Spinal cord (tissue), 10 donors: Measurements from ENCODE around the gene P2RY13. TPM values are rescaled to one million over a fixed set of nuclear protein-coding genes. Genes with fewer than 3 reads are reported as not detected.
A peak's percentile ranks its signal among the peaks of the same experiment; 100 is the strongest.

ENCODE experiments used
- DNase-seq, 6 donors: peaks; one replicate each; pipeline versions ENCODE4 v3.0.0 to v3.0.0-alpha.2; 2013 to 2015; ENCODE audit warnings: low spot score in 6 of 6, low read depth in 4 of 6
- H3K27ac ChIP-seq: one replicate; pipeline ENCODE4 v1.5.1; 2013; ENCODE audit warnings: low read depth, low read length, control low read depth
- H3K27me3 ChIP-seq: one replicate; pipeline ENCODE4 v1.6.1; 2013; ENCODE audit warnings: low read length; ENCODE audit not compliant: control insufficient read depth, insufficient read depth
- H3K36me3 ChIP-seq: one replicate; pipeline ENCODE4 v1.6.1; 2013; ENCODE audit warnings: low read length; ENCODE audit not compliant: control insufficient read depth, insufficient read depth
- H3K4me1 ChIP-seq: one replicate; pipeline ENCODE4 v1.6.1; 2013; ENCODE audit warnings: low read length; ENCODE audit not compliant: control insufficient read depth, insufficient read depth
- H3K4me3 ChIP-seq: one replicate; pipeline ENCODE4 v1.5.1; 2013; ENCODE audit warnings: low read depth, low read length, control low read depth
- H3K9me3 ChIP-seq: one replicate; pipeline ENCODE4 v1.6.1; 2013; ENCODE audit warnings: low read length; ENCODE audit not compliant: control insufficient read depth, insufficient read depth
- WGBS: methylation state at CpG from one replicate; pipeline ENCODE4 v1.1.5; 2013; ENCODE audit warnings: missing lambda C conversion rate; ENCODE audit not compliant: insufficient coverage; 5-methylcytosine and 5-hydroxymethylcytosine counted together
- polyA plus RNA-seq, 2 donors: library from polyadenylated mRNA; unstranded; fragments of 120-200 nt; gene quantifications; one replicate each; pipeline ENCODE4 v1.2.1, GENCODE V29; 2013; ENCODE audit not compliant: insufficient read length in 2 of 2
- total RNA-seq, 2 donors: library from RNA; depleted of rRNA in 1 of 2; stranded (reverse); fragments of 120-200 nt in 1 of 2; fragments of >200 nt in 1 of 2; gene quantifications; one replicate each; pipeline versions ENCODE4 v1.2.3 to v1.2.4, GENCODE V29; 2013 to 2014
- donor health status: healthy.

Gene P2RY13
- total and polyA plus RNA-seq, 4 donors: 5.8 to 15.3 (median 9.0) TPM

DNA sequence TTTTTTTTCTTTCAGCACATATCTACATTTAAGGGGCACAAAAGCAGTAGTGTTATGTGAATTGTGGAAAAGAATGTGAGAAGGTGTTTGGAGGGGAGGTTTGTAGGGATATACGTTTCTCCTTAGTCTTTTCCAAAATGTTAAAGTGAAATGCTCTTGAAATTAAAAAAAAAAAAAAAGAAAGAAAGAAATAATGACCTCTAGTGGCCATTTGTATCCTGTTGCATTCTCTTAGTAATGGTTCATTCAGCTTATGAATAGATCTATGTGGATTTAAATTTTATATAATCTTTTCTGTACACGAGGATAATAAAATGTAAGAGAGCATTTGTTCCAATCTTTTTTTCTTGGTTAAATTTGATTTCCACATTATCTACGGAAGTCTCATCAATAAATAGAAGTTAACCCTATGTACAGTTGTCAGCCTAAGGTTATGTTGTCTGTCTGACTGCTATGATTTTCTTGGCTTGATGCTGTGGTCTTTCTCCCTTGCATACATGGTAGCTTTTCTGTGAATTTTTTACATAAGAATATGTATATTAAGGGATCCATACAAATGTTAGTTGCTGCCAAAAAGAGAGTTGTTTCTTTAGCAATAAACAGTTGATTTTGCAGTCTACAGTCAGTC is 1.7 kb downstream of the P2RY13 start:
- Histone ChIP-seq H3K9me3 (no peaks in the 10 kb centered on the region), H3K4me3 (no peak overlapping the region), H3K27me3 (no peaks in the 10 kb centered on the region), H3K27ac (no peak overlapping the region), H3K4me1 (no peaks in the 10 kb centered on the region), H3K36me3 (no peaks in the 10 kb centered on the region)
- no CpG with 5 or more reads among the region's 3 CpGs for WGBS
- DNase-seq: peak in 3 of 6 donors; percentile 6 to 63 (median 39)

DNA sequence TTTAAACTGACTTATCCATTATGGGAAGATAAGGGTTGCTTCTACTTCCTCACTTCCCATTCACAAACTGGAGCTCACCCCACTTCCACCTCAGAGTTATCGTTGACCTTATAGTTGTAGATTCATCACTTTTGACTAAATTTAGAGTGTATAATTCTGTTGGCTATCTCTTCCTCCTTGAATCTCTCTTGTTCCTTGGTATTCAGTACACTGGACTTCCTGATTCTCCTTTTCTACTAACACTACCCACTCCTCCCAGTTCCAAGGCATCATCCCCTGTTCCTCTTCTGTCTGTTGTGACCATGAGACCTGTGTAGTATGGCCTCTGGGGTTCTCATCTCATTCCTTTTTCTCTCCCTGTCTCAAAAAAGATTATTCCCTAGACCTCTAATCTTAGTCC is 6.8 kb downstream of the P2RY13 start:
- Histone ChIP-seq H3K27ac (no peak overlapping the region), H3K4me1 (no peaks in the 10 kb centered on the region), H3K9me3 (no peaks in the 10 kb centered on the region), H3K27me3 (no peaks in the 10 kb centered on the region), H3K36me3 (no peaks in the 10 kb centered on the region), H3K4me3 (no peak overlapping the region)
- no peak for DNase-seq
- no CpG with 5 or more reads among the region's 1 CpG for WGBS

DNA sequence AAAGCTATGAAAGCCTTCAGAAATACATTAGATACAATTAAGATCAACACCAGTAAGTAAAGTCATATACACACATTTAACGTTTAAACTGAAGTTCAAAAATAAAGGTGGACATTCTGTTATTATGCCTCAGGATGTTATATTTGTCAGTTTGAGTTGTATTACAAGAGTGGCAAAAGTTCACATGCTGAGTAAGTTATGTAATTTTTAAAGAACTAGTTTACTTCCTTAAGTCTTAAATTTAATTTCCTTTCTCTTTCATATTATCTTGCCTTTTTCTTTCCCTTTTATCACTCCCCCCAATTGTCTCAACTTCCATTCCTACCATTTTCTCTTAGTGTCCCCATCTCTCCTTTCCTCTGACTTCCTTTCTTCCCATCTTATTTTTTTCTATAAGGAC is 7.8 kb downstream of the P2RY13 start:
- DNase-seq: no peak
- no CpG with 5 or more reads among the region's 1 CpG for WGBS
- no peaks in the 10 kb centered on the region for H3K27me3 ChIP-seq
- no peaks in the 10 kb centered on the region for H3K9me3 ChIP-seq
- no peaks in the 10 kb centered on the region for H3K4me1 ChIP-seq
- no peaks in the 10 kb centered on the region for H3K36me3 ChIP-seq
- H3K27ac ChIP-seq: no peak overlapping the region
- no peak overlapping the region for H3K4me3 ChIP-seq

DNA sequence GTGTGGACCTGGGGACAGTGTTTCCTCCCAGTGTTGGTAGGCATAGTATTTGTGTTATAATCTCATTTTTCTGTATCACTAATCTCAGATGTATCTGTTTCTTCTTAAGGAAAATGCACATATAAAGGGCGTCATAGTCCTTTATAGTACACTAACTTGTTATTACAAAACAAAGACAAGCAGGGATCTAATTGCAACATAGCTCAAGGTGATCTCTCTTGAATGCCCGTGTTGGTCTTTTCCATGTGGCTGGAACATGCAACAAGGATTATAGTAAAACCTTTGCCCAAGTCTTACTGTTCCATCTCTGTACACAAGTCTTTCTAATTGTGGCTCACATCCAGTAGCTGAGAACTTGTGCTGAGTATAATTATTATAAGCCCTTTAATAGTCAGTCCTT is 9.2 kb downstream of the P2RY13 start:
- Histone ChIP-seq H3K27ac (no peak overlapping the region), H3K4me3 (no peak overlapping the region), H3K36me3 (no peaks in the 10 kb centered on the region), H3K27me3 (no peaks in the 10 kb centered on the region), H3K4me1 (no peaks in the 10 kb centered on the region), H3K9me3 (no peaks in the 10 kb centered on the region)
- no peak for DNase-seq
- 100% methylated on average over 1 of the region's 2 CpGs for WGBS

DNA sequence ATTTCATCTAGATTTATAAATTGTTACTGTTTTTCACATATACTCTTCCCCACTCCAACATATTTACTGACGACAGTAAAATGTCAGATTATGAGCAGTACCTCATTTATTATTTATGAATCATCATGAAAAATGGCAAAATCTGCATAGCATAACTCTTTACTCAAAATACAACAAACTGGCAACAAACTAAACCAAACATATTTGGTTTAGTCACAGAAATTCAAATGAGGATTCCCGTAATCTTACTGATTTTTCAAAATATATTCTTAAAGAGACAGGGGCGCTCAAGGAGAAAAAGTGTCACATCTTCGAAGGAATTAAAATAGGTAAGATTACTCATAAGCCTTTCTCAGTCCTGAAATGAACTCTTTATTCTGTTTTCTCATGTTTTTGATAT is 9.7 kb downstream of the P2RY13 start:
- Histone ChIP-seq H3K4me3 (no peak overlapping the region), H3K9me3 (no peaks in the 10 kb centered on the region), H3K27me3 (no peaks in the 10 kb centered on the region), H3K27ac (no peak overlapping the region), H3K4me1 (no peaks in the 10 kb centered on the region), H3K36me3 (no peaks in the 10 kb centered on the region)
- no CpG with 5 or more reads among the region's 4 CpGs for WGBS
- no peak for DNase-seq

DNA sequence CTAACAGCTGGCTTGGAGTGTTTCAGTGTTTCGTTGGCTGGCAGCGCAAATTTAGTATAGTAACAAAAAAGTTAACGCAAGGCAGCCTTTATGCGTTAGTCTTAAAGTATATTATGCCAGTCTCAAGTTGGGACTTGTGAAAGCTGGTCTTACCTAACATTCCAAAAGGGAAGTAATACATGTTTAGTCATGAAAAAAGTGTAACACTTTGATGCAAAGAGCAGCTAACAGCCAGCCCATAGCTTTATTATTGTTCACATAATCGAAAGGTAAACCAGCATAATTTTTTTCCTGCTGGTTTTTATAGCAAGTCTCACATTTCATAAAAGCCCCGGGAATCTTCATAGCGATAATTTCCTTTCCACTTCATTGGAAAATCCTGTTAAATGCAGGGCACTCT is 10.4 kb downstream of the P2RY13 start:
- Histone ChIP-seq H3K4me3 (no peak overlapping the region), H3K27me3 (no peaks in the 10 kb centered on the region), H3K36me3 (no peaks in the 10 kb centered on the region), H3K4me1 (no peaks in the 10 kb centered on the region), H3K27ac (no peak overlapping the region), H3K9me3 (no peaks in the 10 kb centered on the region)
- WGBS: 94% methylated on average over 3 of the region's 7 CpGs
- DNase-seq: peak in 1 of 6 donors; percentile 51

DNA sequence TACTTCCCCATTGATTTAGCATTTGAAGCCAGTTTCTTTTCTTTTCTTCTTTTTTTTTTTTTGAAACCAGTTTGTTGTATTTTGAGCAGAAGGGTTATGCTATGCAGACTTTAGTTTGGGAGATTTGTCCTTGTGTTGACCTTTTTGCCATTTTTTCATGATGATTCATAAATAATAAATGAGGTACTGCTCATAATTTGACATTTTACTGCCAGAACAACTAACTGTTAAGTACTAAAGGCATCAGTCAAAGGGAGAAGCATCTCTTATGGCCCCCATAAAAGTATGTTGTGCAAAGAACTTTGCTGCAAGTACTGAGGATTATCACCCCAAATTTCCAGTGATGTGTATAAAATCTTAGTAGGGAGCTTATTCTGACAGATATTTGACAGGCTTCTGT is 11.0 kb downstream of the P2RY13 start:
- Histone ChIP-seq H3K36me3 (no peaks in the 10 kb centered on the region), H3K4me1 (no peaks in the 10 kb centered on the region), H3K27me3 (no peaks in the 10 kb centered on the region), H3K9me3 (no peaks in the 10 kb centered on the region), H3K27ac (no peak overlapping the region), H3K4me3 (no peak overlapping the region)
- no peak for DNase-seq

DNA sequence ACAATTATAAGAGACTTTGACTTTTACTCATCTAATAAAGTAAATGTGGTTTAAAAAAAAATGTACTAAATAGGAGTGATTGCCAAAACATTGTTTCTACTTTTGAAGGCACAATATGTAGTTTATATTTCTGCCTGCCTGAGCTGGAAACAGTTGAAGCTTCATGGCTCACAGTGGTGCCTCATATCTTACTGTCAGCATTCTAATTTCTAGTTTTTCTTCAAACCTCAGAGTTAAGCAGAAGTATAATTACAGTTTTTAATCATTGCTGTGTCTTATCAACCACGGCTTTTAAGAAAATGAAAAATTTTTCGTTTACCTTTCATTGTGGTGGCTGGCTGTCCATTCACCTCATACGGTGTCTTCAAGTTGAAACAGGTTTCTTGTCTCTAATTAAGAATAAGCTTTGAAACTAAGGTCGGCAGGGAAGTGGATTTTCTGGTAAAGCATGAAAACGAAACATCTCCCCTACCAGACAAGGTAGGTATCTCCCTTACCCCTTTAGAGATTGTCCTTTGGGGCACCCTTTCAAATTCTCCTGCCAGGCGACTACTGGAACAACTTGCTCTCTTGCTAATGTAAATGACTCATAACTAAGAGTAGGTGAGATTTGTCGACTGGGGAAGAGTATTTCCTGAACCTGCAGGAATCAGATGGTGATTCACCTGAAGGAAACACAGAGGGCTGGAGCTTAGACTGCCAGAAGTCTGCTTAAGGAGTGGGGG is 12.9 kb downstream of the P2RY13 start, which contains the start of gene GPR87:
Gene GPR87 (minus strand): TSS at position 554 of the 725 bp plus-strand sequence. CDS start 16,720 bp downstream, outside the sequence.
- 94% methylated on average over 3 of the region's 7 CpGs for WGBS
- H3K9me3 ChIP-seq: no peaks in the 10 kb centered on the region
- H3K4me3 ChIP-seq: no peak within 1 kb of the TSS

DNA sequence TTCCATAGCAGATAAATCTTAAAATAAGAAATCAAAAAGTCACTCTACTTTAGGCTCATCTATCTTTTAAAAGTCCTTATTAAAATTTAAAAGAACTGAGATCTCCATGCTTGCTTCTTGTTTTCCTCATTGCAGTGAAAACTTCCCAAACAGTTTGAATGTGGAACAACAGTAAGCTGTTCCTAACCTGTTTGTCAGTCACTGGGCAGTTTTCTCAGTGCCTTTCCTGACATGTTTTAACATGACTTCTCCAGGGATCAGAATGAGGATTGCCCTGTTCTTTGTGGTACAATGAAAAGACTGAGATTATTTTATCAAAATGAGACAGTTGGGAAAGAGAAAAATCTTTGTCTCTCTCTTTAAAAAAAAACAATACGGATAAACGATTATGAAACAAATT is 13.5 kb downstream of the P2RY13 start:
- Histone ChIP-seq H3K4me1 (no peaks in the 10 kb centered on the region), H3K9me3 (no peaks in the 10 kb centered on the region), H3K4me3 (no peak overlapping the region), H3K27ac (no peak overlapping the region), H3K36me3 (no peaks in the 10 kb centered on the region), H3K27me3 (no peaks in the 10 kb centered on the region)
- WGBS: no CpG with 5 or more reads among the region's 2 CpGs
- no peak for DNase-seq

More for the DNA sequence above, 12.9 kb downstream of the P2RY13 start, which contains the start of gene GPR87:
- Histone ChIP-seq H3K36me3 (no peaks in the 10 kb centered on the region), H3K4me1 (no peaks in the 10 kb centered on the region), H3K27ac (no peak within 1 kb of the TSS), H3K27me3 (no peaks in the 10 kb centered on the region)
- DNase-seq: no peak

DNA sequence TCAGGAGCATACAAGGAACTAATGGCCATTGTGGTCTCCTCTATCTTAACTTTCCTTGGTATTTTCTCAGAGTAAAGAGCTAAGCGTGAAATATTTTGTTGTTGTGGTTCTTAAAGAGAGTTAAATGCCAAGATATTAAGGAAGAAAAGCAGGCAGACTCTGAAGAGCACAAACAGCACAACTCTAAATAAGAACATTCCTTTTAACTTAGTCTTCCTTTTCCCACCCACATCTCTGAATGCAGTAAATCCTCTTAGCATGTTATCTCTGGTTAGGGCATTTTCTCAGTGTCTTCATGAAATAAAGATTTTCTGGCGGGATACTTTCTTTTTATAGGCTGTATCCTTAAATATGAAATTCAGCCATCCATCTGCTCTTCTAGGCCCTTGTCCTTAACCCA is 14.2 kb downstream of the P2RY13 start:
- no peaks in the 10 kb centered on the region for H3K4me1 ChIP-seq
- no peaks in the 10 kb centered on the region for H3K36me3 ChIP-seq
- H3K4me3 ChIP-seq: no peak overlapping the region
- no peak for DNase-seq
- H3K27me3 ChIP-seq: no peaks in the 10 kb centered on the region
- no peak overlapping the region for H3K27ac ChIP-seq
- WGBS: no CpG with 5 or more reads among the region's 2 CpGs
- H3K9me3 ChIP-seq: no peaks in the 10 kb centered on the region
